AG04450 (cell line): ENCODE data around the gene C9orf153. TPM values are rescaled to one million over a fixed set of nuclear protein-coding genes. Genes with fewer than 3 reads are reported as not detected.

Experiments
- CTCF ChIA-PET: fragments of 300-600, 350-600 bp; formaldehyde crosslinking; extraction: SDS; loops from one replicate; lab custom pipeline; 2022; ENCODE audit warnings: antibody characterized with exemption, inconsistent platforms; lab: Charles Lee
- POLR2A ChIA-PET: fragments of 350-600 bp; formaldehyde crosslinking; extraction: SDS; loops from one replicate; lab custom pipeline; 2021; ENCODE audit warnings: antibody characterized with exemption, inconsistent platforms; lab: Yijun Ruan, JAX
- DNase-seq: peaks from one replicate; pipeline ENCODE4 v3.0.0-alpha.2; 2011; ENCODE audit warnings: low read depth, low spot score
- H3K27ac ChIP-seq: one replicate; pipeline ENCODE4 v1.5.1; 2012; ENCODE audit warnings: low read depth, low read length, control low read depth
- H3K27me3 ChIP-seq: one replicate; pipeline ENCODE4 v1.6.0; 2012; ENCODE audit warnings: low read length; ENCODE audit not compliant: control insufficient read depth, insufficient read depth
- H3K4me3 ChIP-seq: 2 replicates; pipeline ENCODE4 v1.5.1; 2011; ENCODE audit warnings: mild to moderate bottlenecking, low read depth, low read length, control low read depth
- H3K9me3 ChIP-seq: 2 replicates; pipeline ENCODE4 v1.5.1; 2012; ENCODE audit warnings: low read length; ENCODE audit not compliant: control insufficient read depth, insufficient read depth
- CTCF ChIP-seq: IDR thresholded peaks from 2 replicates; pipeline ENCODE4 v1.5.1; 2011; ENCODE audit warnings: low read depth, low read length, control low read depth, inconsistent platforms
- polyA plus RNA-seq: library from polyadenylated mRNA; depleted of rRNA; stranded (reverse); fragments of >200 nt; gene quantifications from 2 replicates; pipeline ENCODE4 v1.2.3, GENCODE V29; 2011

Gene C9orf153
- polyA plus RNA-seq, 1 experiment = 0.30 TPM

DNA sequence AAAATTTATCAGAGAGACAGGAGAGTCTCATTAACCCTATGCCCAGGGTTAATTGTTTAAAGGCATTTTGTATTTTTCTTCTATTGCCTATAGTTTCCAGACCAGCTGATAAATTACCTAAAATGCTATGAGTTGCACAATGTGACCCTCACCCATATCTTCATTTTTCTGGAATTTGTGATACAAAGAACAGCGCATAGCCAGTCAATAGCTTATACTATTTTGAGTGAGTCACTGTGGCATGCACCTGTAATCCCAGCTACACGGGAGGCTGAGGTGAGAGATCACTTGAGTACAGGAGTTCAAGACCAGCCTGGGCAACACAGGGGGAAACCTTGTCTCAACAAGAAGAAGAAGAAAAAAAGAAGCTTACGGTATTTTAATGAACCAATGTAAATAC, 2.8 kb downstream of the C9orf153 start:
- no peak for DNase-seq
- Histone ChIP-seq H3K27ac (no peak overlapping the region), H3K9me3 (no peaks in the 10 kb centered on the region), H3K27me3 (no peaks in the 10 kb centered on the region), H3K4me3 (no peak overlapping the region)
- CTCF ChIA-PET = interaction anchor here (1.2 to 1.8 kb wide), 3 partner anchors 17 to 55 kb away, joined by 5 to 8 read pairs (median 6); no protein-coding TSS in a partner anchor
- POLR2A ChIA-PET = no interaction called here
- TF ChIP-seq CTCF = no peak

GRCh38 chr9:86253577-86253976, 5.9 kb downstream of the C9orf153 start:
- POLR2A ChIA-PET = no interaction called here
- H3K4me3 ChIP-seq = no peak overlapping the region
- H3K27ac ChIP-seq = no peak overlapping the region
- no peaks in the 10 kb centered on the region for H3K9me3 ChIP-seq
- no peak for TF ChIP-seq CTCF
- H3K27me3 ChIP-seq = no peaks in the 10 kb centered on the region
- CTCF ChIA-PET = no interaction called here
- no peak for DNase-seq

DNA sequence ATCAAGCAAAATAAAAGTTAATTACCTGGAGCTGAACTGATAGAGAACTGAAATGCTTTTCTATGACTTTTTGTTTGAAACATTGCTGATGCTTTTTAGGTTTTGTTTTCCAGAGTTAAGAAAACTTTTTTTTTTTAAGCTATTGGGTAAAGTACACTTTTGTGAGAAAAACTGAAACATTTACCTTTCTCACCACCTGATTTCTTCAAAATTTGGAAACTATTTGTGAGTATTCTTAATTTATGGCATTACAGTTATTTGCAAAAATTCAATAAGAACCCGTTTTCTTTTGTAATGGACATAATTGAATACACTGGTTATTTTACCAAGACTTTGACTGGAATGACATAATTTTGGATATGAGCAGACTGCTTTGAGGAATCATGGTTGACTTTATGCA, 6.6 kb downstream of the C9orf153 start:
- Histone ChIP-seq H3K27me3 (no peaks in the 10 kb centered on the region), H3K4me3 (no peak overlapping the region), H3K9me3 (no peaks in the 10 kb centered on the region), H3K27ac (no peak overlapping the region)
- ChIA-PET POLR2A (no interaction called here), CTCF (no interaction called here)
- no peak for TF ChIP-seq CTCF
- no peak for DNase-seq

GRCh38 chr9:86250123-86250522, 9.3 kb downstream of the C9orf153 start:
- Histone ChIP-seq H3K9me3 (no peaks in the 10 kb centered on the region), H3K27ac (no peak overlapping the region), H3K4me3 (no peak overlapping the region), H3K27me3 (no peaks in the 10 kb centered on the region)
- ChIA-PET POLR2A (no interaction called here), CTCF (interaction anchor here (0.6 to 1.2 kb wide), 3 partner anchors 11 to 50 kb away, joined by 3 read pairs; no protein-coding TSS in a partner anchor)
- no peak for TF ChIP-seq CTCF
- no peak for DNase-seq

GRCh38 chr9:86248746-86249145, 10.7 kb downstream of the C9orf153 start:
- Histone ChIP-seq H3K4me3 (no peak overlapping the region), H3K27me3 (no peaks in the 10 kb centered on the region), H3K9me3 (no peaks in the 10 kb centered on the region), H3K27ac (no peak overlapping the region)
- ChIA-PET CTCF (interaction anchor here (0.6 kb wide), 1 partner anchor 44 kb away, joined by 3 read pairs; no protein-coding TSS in a partner anchor), POLR2A (no interaction called here)
- no peak for DNase-seq
- TF ChIP-seq CTCF = no peak
